ENCODE results near the gene SSX2IP. TPM values are rescaled to one million over a fixed set of nuclear protein-coding genes. Genes with fewer than 3 reads are reported as not detected.
"Not testable (repeated sequence)": the region's sequence is repeated elsewhere in the genome, so short reads cannot be mapped to it uniquely, and the experiment has no call there.

The SSX2IP gene
- total RNA-seq, 1 experiment from 2014 or later, result 20.7 TPM

- Histone ChIP-seq H3F3A (ENCODE audit: insufficient read depth, low read depth) (no peaks in the 10 kb centered on the region), H3K79me2 (ENCODE audit: low read depth) (no peaks in the 10 kb centered on the region), H3K4me2 (no peak overlapping the region), H3K9me2 (ENCODE audit: insufficient read depth) (no peaks in the 10 kb centered on the region), H3K4me3 (no peak overlapping the region), H3K9me3 (ENCODE audit: insufficient read depth, low read depth) (no peaks in the 10 kb centered on the region; the same call in 1 of the 2 replicates), H3K27ac (no peak overlapping the region), H2AFZ (no peak overlapping the region), H3K27me3 (ENCODE audit: insufficient read depth, low read depth) (no peaks in the 10 kb centered on the region), H4K20me1 (ENCODE audit: insufficient read depth) (no peaks in the 10 kb centered on the region), H3K4me1 (replicated peaks; ENCODE audit: insufficient read depth) (no peaks in the 10 kb centered on the region), H3K36me3 (ENCODE audit: low read depth) (no peaks in the 10 kb centered on the region)
- CTCF ChIA-PET, result no interaction called here
- TF ChIP-seq CTCF (conservative IDR thresholded peaks at IDR 0.05) (no peak), EZH2 (IDR thresholded peaks at IDR 0.05; ENCODE audit: low read depth) (no peak)
- no TSS peak for BruUV-seq (replicated peaks)
- DNase-seq, result no peak
- intact Hi-C loops (cut with micrococcal nuclease; ENCODE audit: unreplicated experiment), result no loop called here
- POLR2A ChIA-PET (ENCODE audit: unreplicated experiment), result no interaction called here
These were observed 36.6 kb upstream of the SSX2IP start for GRCh38 chr1:84726593-84727499.

GRCh38 chr1:84724128-84724860 lies 34.0 kb upstream of the SSX2IP start:
- Histone ChIP-seq H3K4me1 (replicated peaks; ENCODE audit: insufficient read depth) (no peaks in the 10 kb centered on the region), H4K20me1 (ENCODE audit: insufficient read depth) (no peaks in the 10 kb centered on the region), H3K9me2 (ENCODE audit: insufficient read depth) (no peaks in the 10 kb centered on the region), H3K4me3 (no peak overlapping the region), H3K36me3 (ENCODE audit: low read depth) (no peaks in the 10 kb centered on the region), H3K27me3 (ENCODE audit: insufficient read depth, low read depth) (no peaks in the 10 kb centered on the region), H2AFZ (no peak overlapping the region), H3K9me3 (ENCODE audit: insufficient read depth, low read depth) (no peaks in the 10 kb centered on the region), H3K4me2 (no peak overlapping the region), H3K79me2 (ENCODE audit: low read depth) (no peaks in the 10 kb centered on the region), H3K27ac (no peak overlapping the region), H3F3A (ENCODE audit: insufficient read depth, low read depth) (no peaks in the 10 kb centered on the region)
- no peak for DNase-seq
- BruUV-seq (replicated peaks), result no TSS peak
- ChIA-PET CTCF (no interaction called here), POLR2A (ENCODE audit: unreplicated experiment) (no interaction called here)
- intact Hi-C loops (cut with micrococcal nuclease; ENCODE audit: unreplicated experiment), result no loop called here
- peak; percentile 50; the same call in 1 of the 2 replicates for TF ChIP-seq CTCF (conservative IDR thresholded peaks at IDR 0.05)
- no peak for TF ChIP-seq EZH2 (IDR thresholded peaks at IDR 0.05; ENCODE audit: low read depth)

GRCh38 chr1:84722794-84723193 lies 32.5 kb upstream of the SSX2IP start:
- Histone ChIP-seq H3K79me2 (ENCODE audit: low read depth) (no peaks in the 10 kb centered on the region), H3K9me3 (ENCODE audit: insufficient read depth, low read depth) (no peaks in the 10 kb centered on the region), H3K27me3 (ENCODE audit: insufficient read depth, low read depth) (no peaks in the 10 kb centered on the region), H3K4me3 (no peak overlapping the region), H3K4me1 (replicated peaks; ENCODE audit: insufficient read depth) (no peaks in the 10 kb centered on the region), H3K9me2 (ENCODE audit: insufficient read depth) (no peaks in the 10 kb centered on the region), H3K27ac (no peak overlapping the region), H3F3A (ENCODE audit: insufficient read depth, low read depth) (no peaks in the 10 kb centered on the region), H3K4me2 (no peak overlapping the region), H2AFZ (no peak overlapping the region), H3K36me3 (ENCODE audit: low read depth) (no peaks in the 10 kb centered on the region), H4K20me1 (ENCODE audit: insufficient read depth) (no peaks in the 10 kb centered on the region)
- TF ChIP-seq CTCF (conservative IDR thresholded peaks at IDR 0.05), result no peak
- TF ChIP-seq EZH2 (IDR thresholded peaks at IDR 0.05; ENCODE audit: low read depth), result no peak
- intact Hi-C loops (cut with micrococcal nuclease; ENCODE audit: unreplicated experiment), result no loop called here
- CTCF ChIA-PET, result no interaction called here
- POLR2A ChIA-PET (ENCODE audit: unreplicated experiment), result no interaction called here
- BruUV-seq (replicated peaks), result no TSS peak
- no peak for DNase-seq

- H3F3A ChIP-seq (ENCODE audit: insufficient read depth, low read depth); H3K36me3 ChIP-seq (ENCODE audit: low read depth); H3K9me3 ChIP-seq (ENCODE audit: insufficient read depth, low read depth); H3K9me2 ChIP-seq (ENCODE audit: insufficient read depth); H3K27me3 ChIP-seq (ENCODE audit: insufficient read depth, low read depth); H3K4me3 ChIP-seq; intact Hi-C loops (cut with micrococcal nuclease; ENCODE audit: unreplicated experiment); H4K20me1 ChIP-seq (ENCODE audit: insufficient read depth); H3K4me1 ChIP-seq (replicated peaks; ENCODE audit: insufficient read depth); DNase-seq; H3K79me2 ChIP-seq (ENCODE audit: low read depth); BruUV-seq (replicated peaks); H2AFZ ChIP-seq; H3K27ac ChIP-seq; H3K4me2 ChIP-seq; POLR2A ChIA-PET (ENCODE audit: unreplicated experiment); CTCF ChIA-PET: not testable (repeated sequence)
These were observed 31.6 kb upstream of the SSX2IP start for GRCh38 chr1:84721872-84722271.

Data from PC-9 (cell line).